Panc1 (cell line): ENCODE measurements around the gene FOCAD. TPM values are rescaled to one million over a fixed set of nuclear protein-coding genes. Genes with fewer than 3 reads are reported as not detected.

ENCODE experiments used
- ATAC-seq: fragments of 200-7000 bp; cut with Tn5 transposase; 2 replicates; pipeline ENCODE4 v1.9.1; 2020; ENCODE audit warnings: mild to moderate bottlenecking, moderate library complexity
- BruUV-seq: library from RNA; stranded (reverse); fragments of 400-500 nt; replicated peaks from 2 replicates; lab custom pipeline; 2021; lab: Mats Ljungman, UMichigan
- CTCF ChIA-PET: fragments of 300-600 bp; sonication (Branson Sonifier 250); formaldehyde crosslinking; loops from one replicate; lab custom pipeline; 2022; ENCODE audit warnings: antibody characterized with exemption; lab: Charles Lee
- POLR2A ChIA-PET: fragments of 300-600 bp; sonication (Branson Sonifier 250); formaldehyde crosslinking; loops from one replicate; lab custom pipeline; 2022; ENCODE audit warnings: antibody characterized with exemption; lab: Charles Lee
- DNase-seq: peaks from one replicate; pipeline ENCODE4 v3.0.0-alpha.2; 2010; ENCODE audit warnings: low read depth, low spot score
- H3K27ac ChIP-seq: 2 replicates; pipeline ENCODE4 v1.5.1; 2011; ENCODE audit warnings: mild to moderate bottlenecking, low read length, inconsistent platforms
- H3K27me3 ChIP-seq: fragments of 200-500 bp; sonication (Bioruptor generic); 2 replicates; pipeline ENCODE4 v1.6.0; 2014; ENCODE audit warnings: low read length, inconsistent platforms; ENCODE audit not compliant: control insufficient read depth, insufficient read depth
- H3K36me3 ChIP-seq: fragments of 200-500 bp; sonication (Bioruptor generic); 2 replicates; pipeline ENCODE4 v1.5.1; 2014; ENCODE audit warnings: inconsistent platforms, mild to moderate bottlenecking, low read length, moderate library complexity; ENCODE audit not compliant: control insufficient read depth, insufficient read depth
- H3K4me1 ChIP-seq: 2 replicates; pipeline ENCODE4 v1.5.1; 2011; ENCODE audit warnings: inconsistent platforms, mild to moderate bottlenecking, low read length, moderate library complexity; ENCODE audit not compliant: control insufficient read depth, insufficient read depth
- H3K4me3 ChIP-seq, 2 experiments: 2 replicates each; pipeline ENCODE4 v1.5.1; 2011 to 2012; ENCODE audit warnings: low read depth in 2 of 2, low read length in 2 of 2, mild to moderate bottlenecking in 2 of 2, inconsistent platforms in 1 of 2, moderate library complexity in 1 of 2
- H3K9me3 ChIP-seq: fragments of 200-500 bp; sonication (Bioruptor generic); 2 replicates; pipeline ENCODE4 v1.5.1; 2014; ENCODE audit warnings: low read depth, mild to moderate bottlenecking, inconsistent platforms, low read length, moderate library complexity; ENCODE audit not compliant: control insufficient read depth, insufficient read depth
- POLR2AphosphoS5 ChIP-seq: IDR thresholded peaks from 2 replicates; pipeline ENCODE4 v1.6.1; 2012; ENCODE audit warnings: mild to moderate bottlenecking, low read depth, low read length, moderate library complexity
- REST ChIP-seq, 2 experiments: IDR thresholded peaks; 2 replicates each; pipeline ENCODE4 v1.6.1; 2011 to 2012; ENCODE audit warnings: low read depth in 2 of 2, control low read depth in 1 of 2, low read length in 1 of 2, mild to moderate bottlenecking in 1 of 2, moderate library complexity in 1 of 2; ENCODE audit not compliant: insufficient read depth in 1 of 2
- SIN3A ChIP-seq: IDR thresholded peaks from 2 replicates; pipeline ENCODE4 v1.6.1; 2012; ENCODE audit warnings: low read depth, mild to moderate bottlenecking, low read length, moderate library complexity, borderline replicate concordance; ENCODE audit not compliant: insufficient read depth
- TCF7L2 ChIP-seq: IDR thresholded peaks from 2 replicates; pipeline ENCODE4 v1.6.1; 2011; ENCODE audit warnings: mild to moderate bottlenecking, low read depth, low read length, inconsistent platforms
- in situ Hi-C: cut with HindIII; loops from 2 replicates; pipeline ENCODE4 v1.10.0; 2016; ENCODE audit warnings: low sequenced_read_pairs, low pct_unique_long_range_greater_than_20kb
- intact Hi-C: fragments of 100-400 bp; cut with micrococcal nuclease; formaldehyde crosslinking; loops from one replicate; pipeline ENCODE4 v1.10.0; 2022; ENCODE audit not compliant: unreplicated experiment
- total RNA-seq: library from RNA; stranded (reverse); gene quantifications from one replicate; pipeline ENCODE4 v1.2.1, GENCODE V29; 2021; ENCODE audit not compliant: unreplicated experiment
- TF ChIP-seq, protein P1 (sequence below): fragments of 450-650 bp; IDR thresholded peaks from 2 replicates; pipeline ENCODE4 v1.5.1; 2017; ENCODE audit warnings: mild to moderate bottlenecking

FOCAD gene
- total RNA-seq, 1 experiment from 2014 or later = 9.8 TPM

DNA sequence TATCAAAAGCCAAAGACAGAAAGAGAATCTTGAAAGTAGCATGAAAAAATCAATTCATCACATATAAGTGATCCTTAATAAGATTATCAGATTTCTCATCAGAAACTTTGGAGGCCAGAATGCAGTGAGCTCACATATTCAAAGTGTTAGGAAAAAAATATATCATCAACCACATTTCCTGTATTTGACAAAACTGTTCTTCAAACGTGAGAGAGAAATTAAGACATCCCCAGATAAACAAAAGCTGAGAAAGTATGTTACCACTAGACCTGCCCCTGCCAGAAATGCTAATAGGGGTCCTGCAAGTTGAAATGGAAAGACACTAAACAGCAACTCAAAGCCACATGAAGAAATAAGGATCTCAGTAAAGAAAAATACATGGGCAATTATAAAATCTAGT, 317.5 kb downstream of the FOCAD start:
- no peaks in the 10 kb centered on the region for H3K4me1 ChIP-seq
- H3K36me3 ChIP-seq = no peaks in the 10 kb centered on the region
- no peak for DNase-seq
- H3K9me3 ChIP-seq = no peaks in the 10 kb centered on the region
- POLR2A ChIA-PET = no interaction called here
- no peaks in the 10 kb centered on the region for H3K27me3 ChIP-seq
- H3K4me3 ChIP-seq = no peak overlapping the region
- in situ Hi-C loops = no loop called here
- H3K27ac ChIP-seq = no peak overlapping the region
- ATAC-seq = no peak
- intact Hi-C loops = no loop called here
- CTCF ChIA-PET = no interaction called here
- TF ChIP-seq SIN3A = no peak
- TF ChIP-seq, protein P1, sequence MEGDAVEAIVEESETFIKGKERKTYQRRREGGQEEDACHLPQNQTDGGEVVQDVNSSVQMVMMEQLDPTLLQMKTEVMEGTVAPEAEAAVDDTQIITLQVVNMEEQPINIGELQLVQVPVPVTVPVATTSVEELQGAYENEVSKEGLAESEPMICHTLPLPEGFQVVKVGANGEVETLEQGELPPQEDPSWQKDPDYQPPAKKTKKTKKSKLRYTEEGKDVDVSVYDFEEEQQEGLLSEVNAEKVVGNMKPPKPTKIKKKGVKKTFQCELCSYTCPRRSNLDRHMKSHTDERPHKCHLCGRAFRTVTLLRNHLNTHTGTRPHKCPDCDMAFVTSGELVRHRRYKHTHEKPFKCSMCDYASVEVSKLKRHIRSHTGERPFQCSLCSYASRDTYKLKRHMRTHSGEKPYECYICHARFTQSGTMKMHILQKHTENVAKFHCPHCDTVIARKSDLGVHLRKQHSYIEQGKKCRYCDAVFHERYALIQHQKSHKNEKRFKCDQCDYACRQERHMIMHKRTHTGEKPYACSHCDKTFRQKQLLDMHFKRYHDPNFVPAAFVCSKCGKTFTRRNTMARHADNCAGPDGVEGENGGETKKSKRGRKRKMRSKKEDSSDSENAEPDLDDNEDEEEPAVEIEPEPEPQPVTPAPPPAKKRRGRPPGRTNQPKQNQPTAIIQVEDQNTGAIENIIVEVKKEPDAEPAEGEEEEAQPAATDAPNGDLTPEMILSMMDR = no peak
- TF ChIP-seq REST (IDR thresholded peaks at IDR 0.05; ENCODE audit: insufficient read depth in 1 of 2, low read depth in 2 of 2, low read length in 1 of 2) = no peak
- TF ChIP-seq POLR2AphosphoS5 = no peak
- no peak for TF ChIP-seq TCF7L2
- BruUV-seq = no TSS peak

GRCh38 chr9:21002040-21002439, 318.0 kb downstream of the FOCAD start:
- H3K27ac ChIP-seq = no peak overlapping the region
- H3K4me1 ChIP-seq = no peaks in the 10 kb centered on the region
- intact Hi-C loops = no loop called here
- in situ Hi-C loops = no loop called here
- no peaks in the 10 kb centered on the region for H3K27me3 ChIP-seq
- H3K36me3 ChIP-seq = no peaks in the 10 kb centered on the region
- TF ChIP-seq, protein P1 = no peak
- TF ChIP-seq TCF7L2 = no peak
- TF ChIP-seq SIN3A = no peak
- TF ChIP-seq REST (IDR thresholded peaks at IDR 0.05; ENCODE audit: insufficient read depth in 1 of 2, low read depth in 2 of 2, low read length in 1 of 2) = no peak
- TF ChIP-seq POLR2AphosphoS5 = no peak
- POLR2A ChIA-PET = no interaction called here
- no peaks in the 10 kb centered on the region for H3K9me3 ChIP-seq
- DNase-seq = no peak
- CTCF ChIA-PET = no interaction called here
- no TSS peak for BruUV-seq
- ATAC-seq = no peak
- no peak overlapping the region for H3K4me3 ChIP-seq
